Osteoblast (primary cell): Measurements from ENCODE around the gene MMP8. TPM values are rescaled to one million over a fixed set of nuclear protein-coding genes. Genes with fewer than 3 reads are reported as not detected.

Source experiments
- DNase-seq: peaks from one replicate; pipeline ENCODE4 v3.0.0; 2011; ENCODE audit warnings: low spot score, mixed read lengths; ENCODE audit not compliant: insufficient read length; ENCODE audit errors: missing footprints
- H2AFZ ChIP-seq: 2 replicates; pipeline ENCODE4 v1.6.0; 2011; ENCODE audit warnings: mild to moderate bottlenecking, low read length
- H3K27ac ChIP-seq: 2 replicates; pipeline ENCODE4 v1.5.1; 2011; ENCODE audit warnings: mild to moderate bottlenecking, low read depth, low read length, moderate library complexity
- H3K27me3 ChIP-seq: 2 replicates; pipeline ENCODE4 v1.6.0; 2012; ENCODE audit warnings: mild to moderate bottlenecking, control low read depth, inconsistent platforms, low read length, moderate library complexity; ENCODE audit not compliant: insufficient read depth
- H3K36me3 ChIP-seq: 2 replicates; pipeline ENCODE4 v1.5.1; 2011; ENCODE audit warnings: mild to moderate bottlenecking, low read length, control low read depth, moderate library complexity; ENCODE audit not compliant: insufficient read depth
- H3K4me1 ChIP-seq: 2 replicates; pipeline ENCODE4 v1.5.1; 2011; ENCODE audit warnings: mild to moderate bottlenecking, low read length, control low read depth, moderate library complexity; ENCODE audit not compliant: insufficient read depth
- H3K4me2 ChIP-seq: 2 replicates; pipeline ENCODE4 v1.6.0; 2011; ENCODE audit warnings: mild to moderate bottlenecking, low read length; ENCODE audit not compliant: insufficient read depth
- H3K4me3 ChIP-seq: fragments of 200-600 bp; sonication (generic); 3 replicates; pipeline ENCODE4 v1.5.1; 2012; ENCODE audit warnings: mild to moderate bottlenecking, low read length, inconsistent platforms; ENCODE audit not compliant: insufficient read depth
- H3K79me2 ChIP-seq: 2 replicates; pipeline ENCODE4 v1.6.0; 2012; ENCODE audit warnings: mild to moderate bottlenecking, low read length, control low read depth, inconsistent platforms; ENCODE audit not compliant: insufficient read depth
- H3K9me3 ChIP-seq: 2 replicates; pipeline ENCODE4 v1.5.1; 2011; ENCODE audit warnings: low read depth, low read length, control low read depth
- H4K20me1 ChIP-seq: 2 replicates; pipeline ENCODE4 v1.6.0; 2012; ENCODE audit warnings: mild to moderate bottlenecking, low read length, control low read depth; ENCODE audit not compliant: insufficient read depth
- CTCF ChIP-seq: IDR thresholded peaks from 2 replicates; pipeline ENCODE4 v1.5.1; 2011; ENCODE audit warnings: mild to moderate bottlenecking, low read depth, low read length, moderate library complexity; ENCODE audit errors: extremely low read depth
- total RNA-seq: library from RNA; depleted of rRNA; stranded (reverse); fragments of >200 nt; gene quantifications from 2 replicates; pipeline ENCODE4 v1.2.3, GENCODE V29; 2012

MMP8 gene
- total RNA-seq, 1 donor = under 0.01 TPM

DNA sequence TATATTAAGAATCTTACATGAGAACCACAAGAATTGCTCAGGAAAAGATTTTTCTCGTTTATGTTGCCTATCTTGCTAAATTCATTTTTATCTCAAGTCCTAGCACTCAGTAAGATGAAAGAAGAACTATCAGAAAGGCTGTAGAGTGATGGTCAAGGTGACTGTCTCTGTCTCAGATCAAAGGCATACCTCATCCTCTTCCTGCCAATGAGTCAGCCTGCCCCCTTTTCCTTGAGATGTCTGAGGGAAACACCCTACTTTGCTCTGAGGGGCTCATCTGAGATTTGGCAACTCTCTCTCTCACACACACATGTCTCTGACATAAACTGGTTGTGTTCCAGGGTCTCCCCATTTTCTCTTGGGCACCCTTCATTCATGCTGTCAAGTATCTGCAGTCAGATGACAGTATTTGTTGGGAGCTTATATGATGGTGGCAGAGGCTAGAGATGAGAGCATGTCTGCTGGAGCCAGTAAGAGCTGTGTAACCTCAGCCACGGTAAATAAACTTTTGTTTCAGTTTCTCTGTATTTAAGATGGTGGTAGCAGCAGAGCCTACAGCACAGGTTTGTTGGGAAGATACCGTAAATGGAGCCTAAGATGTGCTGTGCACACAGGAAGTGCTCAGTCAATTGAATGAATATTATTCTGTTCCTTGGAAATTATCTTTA is 20.8 kb downstream of the MMP8 start:
- no peak overlapping the region for H2AFZ ChIP-seq
- no peak overlapping the region for H3K4me3 ChIP-seq
- DNase-seq = no peak
- no peak for TF ChIP-seq CTCF
- no peaks in the 10 kb centered on the region for H3K4me1 ChIP-seq
- H3K4me2 ChIP-seq = no peak overlapping the region
- no peaks in the 10 kb centered on the region for H3K36me3 ChIP-seq
- no peak overlapping the region for H3K27ac ChIP-seq
- H3K27me3 ChIP-seq = peaks cover 9% of the 10 kb centered on the region
- no peaks in the 10 kb centered on the region for H3K79me2 ChIP-seq
- no peaks in the 10 kb centered on the region for H4K20me1 ChIP-seq
- H3K9me3 ChIP-seq = no peaks in the 10 kb centered on the region

DNA sequence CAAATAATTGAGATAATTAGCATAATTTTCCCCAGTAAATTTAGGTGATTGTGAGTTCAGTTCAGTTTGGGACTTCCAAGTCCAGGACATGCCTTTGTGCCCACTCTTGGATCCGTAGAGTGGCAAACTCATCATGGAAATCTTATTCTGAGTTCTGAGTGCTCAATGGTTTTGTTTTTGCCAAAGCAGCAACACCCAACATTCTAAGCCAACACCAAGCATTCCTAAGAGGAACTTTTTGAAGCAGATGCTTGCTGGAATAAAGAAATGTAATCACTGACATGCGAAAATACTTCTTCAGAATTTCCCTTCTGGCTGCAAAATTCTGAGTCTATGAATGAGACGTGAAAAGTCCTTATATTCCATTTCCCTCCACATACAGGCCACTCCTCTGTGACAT is 29.6 kb downstream of the MMP8 start:
- TF ChIP-seq CTCF = no peak
- Histone ChIP-seq H3K27ac (no peak overlapping the region), H3K4me1 (no peaks in the 10 kb centered on the region), H3K27me3 (peaks cover 12% of the 10 kb centered on the region), H3K9me3 (no peaks in the 10 kb centered on the region), H2AFZ (no peak overlapping the region), H3K4me3 (no peak overlapping the region), H3K4me2 (no peak overlapping the region), H3K36me3 (no peaks in the 10 kb centered on the region), H4K20me1 (no peaks in the 10 kb centered on the region), H3K79me2 (no peaks in the 10 kb centered on the region)
- no peak for DNase-seq

DNA sequence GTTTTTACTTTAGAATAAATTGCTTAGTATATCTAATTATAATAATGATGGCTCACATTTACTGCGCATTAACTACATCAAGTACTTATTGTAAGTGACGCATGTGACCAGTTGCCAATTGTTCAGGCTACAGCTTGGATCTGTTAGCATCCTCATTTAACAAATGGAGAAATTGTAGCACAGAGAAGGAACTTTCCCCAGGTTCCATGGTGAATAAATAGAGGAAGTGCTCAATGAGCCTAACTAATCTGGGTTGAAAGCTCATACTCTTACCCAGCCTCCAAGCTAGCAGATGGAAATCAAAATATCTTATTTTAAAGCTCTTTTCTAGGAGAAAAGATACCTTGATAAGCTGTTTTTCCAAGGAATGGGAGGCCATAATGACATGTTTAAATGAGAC is 39.0 kb downstream of the MMP8 start:
- TF ChIP-seq CTCF = no peak
- H3K79me2 ChIP-seq = no peaks in the 10 kb centered on the region
- no peak overlapping the region for H3K4me2 ChIP-seq
- no peak overlapping the region for H3K4me3 ChIP-seq
- H3K36me3 ChIP-seq = no peaks in the 10 kb centered on the region
- peaks cover 10% of the 10 kb centered on the region for H3K27me3 ChIP-seq
- H3K27ac ChIP-seq = no peak overlapping the region
- no peaks in the 10 kb centered on the region for H3K9me3 ChIP-seq
- no peak for DNase-seq
- H4K20me1 ChIP-seq = no peaks in the 10 kb centered on the region
- H3K4me1 ChIP-seq = no peaks in the 10 kb centered on the region
- H2AFZ ChIP-seq = no peak overlapping the region

GRCh38 chr11:102685338-102685737 is 39.4 kb downstream of the MMP8 start:
- H2AFZ ChIP-seq = no peak overlapping the region
- H3K27me3 ChIP-seq = peaks cover 10% of the 10 kb centered on the region
- H3K4me2 ChIP-seq = no peak overlapping the region
- H3K27ac ChIP-seq = no peak overlapping the region
- no peak for DNase-seq
- H3K4me3 ChIP-seq = no peak overlapping the region
- no peaks in the 10 kb centered on the region for H3K9me3 ChIP-seq
- H3K4me1 ChIP-seq = no peaks in the 10 kb centered on the region
- no peaks in the 10 kb centered on the region for H3K36me3 ChIP-seq
- TF ChIP-seq CTCF = no peak
- H3K79me2 ChIP-seq = no peaks in the 10 kb centered on the region
- no peaks in the 10 kb centered on the region for H4K20me1 ChIP-seq
